HFFc6 (cell line): Measurements from ENCODE around the gene ZMPSTE24. TPM values are rescaled to one million over a fixed set of nuclear protein-coding genes. Genes with fewer than 3 reads are reported as not detected.

Experiments used
- DNase-seq: peaks from one replicate; pipeline ENCODE4 v3.0.0-alpha.2; 2018
- H3K27ac Mint-ChIP-seq: 2 replicates; pipeline ENCODE4 v1.8.0; 2020; ENCODE audit warnings: mild to moderate bottlenecking, mixed read lengths
- H3K27me3 Mint-ChIP-seq: 2 replicates; pipeline ENCODE4 v1.8.0; 2021; ENCODE audit warnings: mild to moderate bottlenecking, moderate library complexity, mixed read lengths; ENCODE audit not compliant: insufficient read depth
- H3K36me3 Mint-ChIP-seq: 2 replicates; pipeline ENCODE4 v1.8.0; 2021; ENCODE audit warnings: low read depth, mixed read lengths
- H3K4me1 Mint-ChIP-seq: 2 replicates; pipeline ENCODE4 v1.8.0; 2020; ENCODE audit warnings: low read depth, mixed read lengths
- H3K4me3 Mint-ChIP-seq: 2 replicates; pipeline ENCODE4 v1.8.0; 2020; ENCODE audit warnings: mild to moderate bottlenecking, moderate library complexity, mixed read lengths
- H3K9me3 Mint-ChIP-seq: 2 replicates; pipeline ENCODE4 v1.8.0; 2020; ENCODE audit warnings: mild to moderate bottlenecking, mixed read lengths
- CTCF ChIP-seq: fragments of 200-600 bp; sonication (generic); IDR thresholded peaks from 2 replicates; pipeline ENCODE4 v1.5.0; 2021; ENCODE audit warnings: antibody characterized with exemption, mild to moderate bottlenecking
- total RNA-seq, 6 experiments: library from RNA; stranded (reverse); fragmentation: NEBNext Ultra II Directional; extraction: Animal tissue kit (Norgen Biotek cat#: 25700); gene quantifications; 2 replicates in 1 of 6; 3 replicates in 5 of 6; pipeline ENCODE4 v1.2.3, GENCODE V29; 2021

ZMPSTE24 gene
- total RNA-seq, 6 experiments from 2014 or later, result 66.4 to 79.3 (median 78.3) TPM

- H3K27me3 Mint-ChIP-seq, result no peaks in the 10 kb centered on the region; the same call in 1 of the 2 replicates
- H3K4me1 Mint-ChIP-seq, result no peaks in the 10 kb centered on the region
- no peak for TF ChIP-seq CTCF
- H3K9me3 Mint-ChIP-seq, result no peaks in the 10 kb centered on the region
- H3K36me3 Mint-ChIP-seq, result no peaks in the 10 kb centered on the region
- H3K4me3 Mint-ChIP-seq, result no peak overlapping the region
- DNase-seq, result no peak
- H3K27ac Mint-ChIP-seq, result no peak overlapping the region
Measured at GRCh38 chr1:40300249-40300567, 42.2 kb downstream of the ZMPSTE24 start.

GRCh38 chr1:40300651-40301050 lies 42.6 kb downstream of the ZMPSTE24 start:
- no peaks in the 10 kb centered on the region; the same call in none of the 2 replicates for H3K27me3 Mint-ChIP-seq
- DNase-seq, result no peak
- no peak overlapping the region for H3K27ac Mint-ChIP-seq
- no peak for TF ChIP-seq CTCF
- no peaks in the 10 kb centered on the region for H3K36me3 Mint-ChIP-seq
- H3K9me3 Mint-ChIP-seq, result no peaks in the 10 kb centered on the region
- no peaks in the 10 kb centered on the region for H3K4me1 Mint-ChIP-seq
- no peak overlapping the region for H3K4me3 Mint-ChIP-seq

DNA sequence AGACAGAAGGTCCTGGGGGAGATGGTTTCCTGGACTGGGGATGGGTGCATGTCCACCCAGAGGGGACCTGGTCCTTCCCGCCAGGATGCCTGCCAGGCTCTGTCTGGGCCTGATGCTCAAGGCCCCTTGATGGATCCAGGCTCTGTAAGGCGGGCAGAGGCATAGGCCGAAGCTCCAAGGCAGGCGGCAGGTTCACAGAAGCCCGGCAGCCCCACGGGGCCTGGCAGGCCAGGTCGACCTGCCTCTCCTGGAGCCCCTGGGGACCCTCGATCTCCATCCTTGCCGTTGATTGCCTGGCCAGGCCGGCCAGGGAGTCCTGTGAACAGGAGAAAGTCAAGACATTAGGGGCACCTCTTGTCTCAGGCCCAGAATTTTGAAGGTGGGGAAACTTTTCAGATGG lies 43.0 kb downstream of the ZMPSTE24 start:
- Mint-ChIP-seq H3K27me3 (no peaks in the 10 kb centered on the region; the same call in none of the 2 replicates), H3K27ac (no peak overlapping the region), H3K4me1 (no peaks in the 10 kb centered on the region), H3K36me3 (no peaks in the 10 kb centered on the region), H3K9me3 (no peaks in the 10 kb centered on the region), H3K4me3 (no peak overlapping the region)
- no peak for DNase-seq
- no peak for TF ChIP-seq CTCF

- DNase-seq, result no peak
- Mint-ChIP-seq H3K27me3 (no peaks in the 10 kb centered on the region; the same call in none of the 2 replicates), H3K36me3 (no peaks in the 10 kb centered on the region), H3K4me1 (no peaks in the 10 kb centered on the region), H3K4me3 (no peak overlapping the region), H3K27ac (no peak overlapping the region), H3K9me3 (no peaks in the 10 kb centered on the region)
- no peak for TF ChIP-seq CTCF
Measured at GRCh38 chr1:40301541-40302299, 43.7 kb downstream of the ZMPSTE24 start.

DNA sequence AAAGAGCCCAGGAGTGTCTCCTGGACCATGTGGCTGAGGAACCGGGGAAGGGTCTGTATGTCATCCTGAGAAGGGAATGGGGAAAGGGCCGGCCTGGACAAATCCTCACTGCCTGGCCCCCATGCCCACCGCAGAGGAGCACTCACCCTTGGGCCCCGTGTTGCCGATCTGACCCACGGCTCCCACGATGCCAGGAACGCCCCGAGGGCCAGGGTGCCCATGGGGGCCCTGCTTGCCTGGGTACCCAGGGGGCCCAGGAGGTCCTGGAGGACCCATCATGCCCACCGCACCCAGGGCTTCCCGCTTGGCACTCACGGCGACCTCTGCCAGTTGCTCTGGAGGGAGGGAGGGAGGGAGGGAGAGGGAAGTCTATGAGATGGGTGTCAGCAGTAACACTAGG lies 44.4 kb downstream of the ZMPSTE24 start:
- no peaks in the 10 kb centered on the region for H3K4me1 Mint-ChIP-seq
- H3K36me3 Mint-ChIP-seq, result no peaks in the 10 kb centered on the region
- TF ChIP-seq CTCF, result no peak
- peaks cover 2% of the 10 kb centered on the region for H3K27me3 Mint-ChIP-seq
- H3K27ac Mint-ChIP-seq, result no peak overlapping the region
- DNase-seq, result no peak
- no peak overlapping the region for H3K4me3 Mint-ChIP-seq
- H3K9me3 Mint-ChIP-seq, result no peaks in the 10 kb centered on the region
